Pancreas (tissue), 10 donors: Measurements from ENCODE around the gene PLCB1. TPM values are rescaled to one million over a fixed set of nuclear protein-coding genes. Genes with fewer than 3 reads are reported as not detected.

Experiments used
- ATAC-seq, 4 donors: fragments of 200-7000 bp; cut with Tn5 transposase; one replicate each; pipeline versions ENCODE4 v1.8.0 to v1.9.1; 2020; ENCODE audit warnings: mild to moderate bottlenecking in 4 of 4, moderate library complexity in 4 of 4
- DNase-seq, 6 donors: peaks; one replicate each; pipeline ENCODE4 v3.0.0-alpha.2; 2020
- FAIRE-seq: peaks from 2 replicates; lab custom pipeline; 2012; peaks lifted over from hg19 to GRCh38; lab: Jason Lieb, UNC
- H3K27ac ChIP-seq, 4 donors: fragments of 200-600 bp; sonication (generic); 1 replicate in 3 of 4; 2 replicates in 1 of 4; pipeline versions ENCODE4 v1.5.0 to v1.8.0; 2020
- H3K27me3 ChIP-seq, 4 donors: fragments of 200-600 bp; one replicate each; pipeline ENCODE4 v1.8.0; 2021
- H3K36me3 ChIP-seq, 3 donors: fragments of 200-600 bp; sonication (generic) in 1 of 3; one replicate each; pipeline versions ENCODE4 v1.5.0 to v1.8.0; 2020 to 2021
- H3K4me1 ChIP-seq, 3 donors: fragments of 200-600 bp; one replicate each; pipeline ENCODE4 v1.8.0; 2021
- H3K4me3 ChIP-seq, 4 donors: fragments of 200-600 bp; sonication (generic) in 2 of 4; one replicate each; pipeline versions ENCODE4 v1.5.0 to v1.8.0; 2020 to 2021
- H3K9me3 ChIP-seq, 4 donors: fragments of 200-600 bp; one replicate each; pipeline ENCODE4 v1.8.0; 2021
- CTCF ChIP-seq, 4 donors: fragments of 200-600 bp; sonication (generic) in 3 of 4; IDR thresholded peaks; one replicate each; pipeline versions ENCODE4 v1.5.0 to v1.8.0; 2021; ENCODE audit warnings: antibody characterized with exemption in 4 of 4
- WGBS, 2 donors: extraction: QIAGEN DNeasy Blood & Tissue Kit; methylation state at CpG; one replicate each; pipeline ENCODE4 v1.1.7; 2013; 5-methylcytosine and 5-hydroxymethylcytosine counted together
- intact Hi-C, 3 donors: fragments of 100-400 bp; cut with DNase I; formaldehyde crosslinking; loops; one replicate each; pipeline versions ENCODE4 v1.11.1 to v1.14.2; 2022
- polyA plus RNA-seq, 2 donors: library from polyadenylated mRNA; stranded (reverse); fragments of 200-250 nt; gene quantifications; one replicate each; pipeline ENCODE4 v1.2.3, GENCODE V29; 2013
- total RNA-seq, 6 donors: library from RNA; stranded (reverse); fragmentation: NEBNext Ultra II Directional in 4 of 6; extraction: Animal tissue kit (Norgen Biotek cat#: 25700) in 4 of 6; gene quantifications; one replicate each; pipeline versions ENCODE4 v1.2.1 to v1.2.4, GENCODE V29; 2021 to 2023
- donor health status: healthy with polysubstance abuse.
- donor health status: DM: no; HTN: no; CAD: no; lungs with moderate emphysema.
- donor health status: DM: no; HTN: no; CAD: no.
- donor health status: control.
- donor health status: control.
- donor health status: Bipolar disorder and iron deficiency.
- donor health status: DM: yes; HTN: yes; CAD: no.
- donor health status: DM: no; HTN: no; CAD: no.
- donor health status: DM: no; HTN: no; CAD: no.
- donor health status: DM: yes; HTN: yes; CAD: no.

The PLCB1 gene
- total RNA-seq (10 to 100 TPM; 12.8 to 18.7 (median 14.6) TPM), polyA plus RNA-seq (1 to 10 TPM; 4.5 to 5.4 TPM)

- no peaks in the 10 kb centered on the region for H3K27me3 ChIP-seq
- H3K4me1 ChIP-seq = no peaks in the 10 kb centered on the region
- no peaks in the 10 kb centered on the region for H3K36me3 ChIP-seq
- peak; percentile 83 to 95 (median 90) for DNase-seq
- peak within 1 kb of the TSS; percentile 75 to 93 (median 89) for H3K4me3 ChIP-seq
- intact Hi-C loops = loop anchor here in 2 of 3 donors (5.0 to 10.0 kb wide), 4 partner anchors 255 to 590 kb away; no protein-coding TSS in a partner anchor
- WGBS, 2 donors = 2 to 3% methylated on average over 41 to 63 of the region's 65 CpGs
- peak; percentile 57 to 79 (median 72) for TF ChIP-seq CTCF (IDR thresholded peaks at IDR 0.05)
- FAIRE-seq = no peak
- peak; percentile 89 to 95 (median 93) for ATAC-seq
- H3K9me3 ChIP-seq = no peaks in the 10 kb centered on the region
- H3K27ac ChIP-seq = peak within 1 kb of the TSS; percentile 54 to 88 (median 72)
Measured at GRCh38 chr20:8131598-8132483, at the start of gene PLCB1. PLCB1 (plus strand) TSS chr20:8132266; CDS start chr20:8132652, 386 bp downstream.

DNA sequence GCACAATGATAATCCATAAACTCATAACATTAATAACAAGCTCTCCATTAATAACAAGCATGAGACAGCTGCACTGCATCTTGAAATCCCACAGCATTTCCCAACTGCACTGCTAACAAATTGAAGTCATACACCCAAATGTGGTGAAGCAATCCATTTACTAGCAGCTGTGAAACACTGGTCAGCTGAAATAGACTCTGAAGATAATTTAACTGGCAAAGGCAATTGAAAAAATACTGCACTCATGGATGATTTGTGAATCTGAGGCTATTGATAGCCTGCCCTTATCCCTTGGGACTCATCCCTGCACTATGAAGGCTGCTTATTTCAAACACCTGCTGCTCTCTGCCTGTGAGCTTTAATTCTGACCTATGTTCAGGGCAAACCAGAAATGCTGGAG, 49.1 kb upstream of the PLCB1 start:
- no peak overlapping the region for H3K27ac ChIP-seq
- DNase-seq (no peak), ATAC-seq (peak in 2 of 4 donors; percentile 42 to 52), FAIRE-seq (no peak)
- H3K9me3 ChIP-seq = no peaks in the 10 kb centered on the region
- TF ChIP-seq CTCF (IDR thresholded peaks at IDR 0.05) = no peak
- H3K4me1 ChIP-seq = no peaks in the 10 kb centered on the region
- H3K27me3 ChIP-seq = no peaks in the 10 kb centered on the region
- intact Hi-C loops = no loop called here
- H3K36me3 ChIP-seq = no peaks in the 10 kb centered on the region
- H3K4me3 ChIP-seq = no peak overlapping the region

GRCh38 chr20:8089668-8090067, 42.4 kb upstream of the PLCB1 start:
- Histone ChIP-seq H3K36me3 (no peaks in the 10 kb centered on the region), H3K9me3 (no peaks in the 10 kb centered on the region), H3K4me3 (no peak overlapping the region), H3K4me1 (peaks cover 7 to 10% (median 7%) of the 10 kb centered on the region in 3 donors), H3K27me3 (no peaks in the 10 kb centered on the region), H3K27ac (no peak overlapping the region)
- WGBS, 2 donors = 78 to 84% methylated on average over 5 of the region's 5 CpGs
- intact Hi-C loops = no loop called here
- FAIRE-seq (no peak), ATAC-seq (no peak), DNase-seq (no peak)
- no peak for TF ChIP-seq CTCF (IDR thresholded peaks at IDR 0.05)

GRCh38 chr20:8094415-8094818, 37.6 kb upstream of the PLCB1 start:
- FAIRE-seq (peak; percentile 51), DNase-seq (peak in 4 of 6 donors; percentile 29 to 64 (median 44)), ATAC-seq (peak; percentile 68 to 83 (median 80))
- WGBS, 2 donors = 0% methylated on average over 1 of the region's 1 CpG
- Histone ChIP-seq H3K36me3 (no peaks in the 10 kb centered on the region), H3K4me3 (no peak overlapping the region), H3K27me3 (no peaks in the 10 kb centered on the region), H3K4me1 (peaks cover 9 to 14% (median 13%) of the 10 kb centered on the region in 3 donors), H3K9me3 (no peaks in the 10 kb centered on the region), H3K27ac (peak overlapping the region; percentile 14 to 40 (median 22))
- TF ChIP-seq CTCF (IDR thresholded peaks at IDR 0.05) = no peak
- intact Hi-C loops = no loop called here
